Occipital lobe (tissue), 2 donors: ENCODE measurements around the gene PRKG2. TPM values are rescaled to one million over a fixed set of nuclear protein-coding genes. Genes with fewer than 3 reads are reported as not detected.

Source experiments
- DNase-seq: peaks from one replicate; lab custom pipeline; 2025; lab: John Stamatoyannopoulos, UW
- total RNA-seq: library from RNA; depleted of rRNA; stranded (reverse); fragments of >200 nt; gene quantifications from one replicate; pipeline ENCODE4 v1.2.3, GENCODE V29; 2014

PRKG2 gene
- total RNA-seq, 1 donor from 2014 or later, result 15.0 TPM

GRCh38 chr4:81218206-81218605, 3.2 kb upstream of the PRKG2 start:
- DNase-seq, result no peak

GRCh38 chr4:81217779-81218178, 2.8 kb upstream of the PRKG2 start:
- no peak for DNase-seq

GRCh38 chr4:81215931-81216330, 909 bp upstream of the PRKG2 start:
- DNase-seq, result no peak

GRCh38 chr4:81214144-81214880, 710 bp downstream of the PRKG2 start:
- DNase-seq, result peak; percentile 8

- no peak for DNase-seq
These were observed 1.4 kb downstream of the PRKG2 start for GRCh38 chr4:81213671-81214070.

GRCh38 chr4:81211956-81212355, 3.1 kb downstream of the PRKG2 start:
- no peak for DNase-seq

GRCh38 chr4:81207828-81208227, 7.2 kb downstream of the PRKG2 start:
- DNase-seq, result no peak

GRCh38 chr4:81205302-81205701, 9.7 kb downstream of the PRKG2 start:
- DNase-seq, result no peak

GRCh38 chr4:81204571-81204970, 10.5 kb downstream of the PRKG2 start:
- no peak for DNase-seq

GRCh38 chr4:81199831-81200230, 15.2 kb downstream of the PRKG2 start:
- DNase-seq, result no peak

- no peak for DNase-seq
These were observed 16.4 kb downstream of the PRKG2 start for GRCh38 chr4:81198609-81199008.

GRCh38 chr4:81197864-81198524, 17.0 kb downstream of the PRKG2 start:
- DNase-seq, result no peak

- DNase-seq, result no peak
These were observed 18.8 kb downstream of the PRKG2 start for GRCh38 chr4:81196126-81196650.

GRCh38 chr4:81195475-81195874, 19.5 kb downstream of the PRKG2 start:
- no peak for DNase-seq

GRCh38 chr4:81194286-81194685, 20.7 kb downstream of the PRKG2 start:
- DNase-seq, result no peak

- DNase-seq, result no peak
These were observed 34.1 kb downstream of the PRKG2 start for GRCh38 chr4:81180916-81181315.

- DNase-seq, result no peak
These were observed 35.7 kb downstream of the PRKG2 start for GRCh38 chr4:81179326-81179725.

- DNase-seq, result no peak
These were observed 41.8 kb downstream of the PRKG2 start for GRCh38 chr4:81173213-81173612.

- no peak for DNase-seq
These were observed 48.4 kb downstream of the PRKG2 start for GRCh38 chr4:81166458-81167160.

- no peak for DNase-seq
These were observed 49.1 kb downstream of the PRKG2 start for GRCh38 chr4:81165861-81166430.

- no peak for DNase-seq
These were observed 50.2 kb downstream of the PRKG2 start for GRCh38 chr4:81164623-81165416.
